Diencephalon (tissue), 1 donor: ENCODE data around the gene AKAP5. TPM values are rescaled to one million over a fixed set of nuclear protein-coding genes. Genes with fewer than 3 reads are reported as not detected.

Experiments
- total RNA-seq: library from RNA; depleted of rRNA; stranded (reverse); fragments of >200 nt; gene quantifications from one replicate; pipeline ENCODE4 v1.2.3, GENCODE V29; 2014

The AKAP5 gene
- 44.5 TPM for total RNA-seq

GRCh38 chr14:64465191-64465822 is at the start of gene AKAP5:
TSS of gene AKAP5 (plus strand) at chr14:64465499. CDS start at chr14:64468395, 2,896 bp downstream.

GRCh38 chr14:64503434-64504309 is 38.4 kb downstream of the AKAP5 start, which contains the start of gene ZBTB25:
TSS of gene ZBTB25 (minus strand) at chr14:64503838. CDS start at chr14:64490533, 13,305 bp downstream.

GRCh38 chr14:64504310-64504896 is 39.1 kb downstream of the AKAP5 start, which contains the start of gene ZBTB1:
TSS of gene ZBTB1 (plus strand) at chr14:64504770. CDS start at chr14:64521505, 16,735 bp downstream.

Other genes starting within 250 kb of the AKAP5 start
- 2.5 TPM for gene ESR2, start 171.1 kb upstream of the AKAP5 start, total RNA-seq
- gene MTHFD1, start 77.1 kb upstream of the AKAP5 start, total RNA-seq: 46.4 TPM
- 19.1 TPM for gene ZBTB25, start 38.3 kb downstream of the AKAP5 start, total RNA-seq
- gene ZBTB1, start 39.3 kb downstream of the AKAP5 start, total RNA-seq: 54.4 TPM
- gene HSPA2, start 75.2 kb downstream of the AKAP5 start, total RNA-seq: 27.2 TPM
- 1.2 TPM for gene PPP1R36, start 84.5 kb downstream of the AKAP5 start, total RNA-seq
- 9.9 TPM for gene PLEKHG3, start 238.9 kb downstream of the AKAP5 start, total RNA-seq